SU-DHL-6 (cell line): ENCODE data around the gene DHFR.
"Not testable (repeated sequence)": the region's sequence is repeated elsewhere in the genome, so short reads cannot be mapped to it uniquely, and the experiment has no call there.

Source experiments
- H2AFZ ChIP-seq: fragments of 200-600 bp; sonication (generic); 2 replicates; pipeline ENCODE4 v1.6.1; 2014; ENCODE audit warnings: low read depth, mild to moderate bottlenecking, moderate library complexity, mixed read lengths, antibody characterized with exemption, low read length; ENCODE audit not compliant: severe bottlenecking
- H3F3A ChIP-seq: fragments of 200-600 bp; shearing (Covaris generic); 2 replicates; pipeline ENCODE4 v1.6.0; 2016; ENCODE audit warnings: antibody characterized with exemption, mild to moderate bottlenecking; ENCODE audit not compliant: insufficient read depth
- H3K27ac ChIP-seq: fragments of 200-600 bp; sonication (generic); 2 replicates; pipeline ENCODE4 v1.5.1; 2016; ENCODE audit warnings: low read depth, mild to moderate bottlenecking, low read length, moderate library complexity, mixed read lengths
- H3K27me3 ChIP-seq: fragments of 200-600 bp; sonication (generic), shearing (Covaris generic); 2 replicates; pipeline ENCODE4 v1.6.0; 2014; ENCODE audit warnings: mild to moderate bottlenecking, low read length
- H3K36me3 ChIP-seq: fragments of 200-600 bp; sonication (generic); 2 replicates; pipeline ENCODE4 v1.6.1; 2014; ENCODE audit warnings: mild to moderate bottlenecking, low read length, mixed read lengths
- H3K4me2 ChIP-seq: fragments of 300-600, 200-600 bp; shearing (Covaris generic), sonication (generic); 2 replicates; pipeline ENCODE4 v1.6.0; 2014; ENCODE audit warnings: low read length, low read depth, mild to moderate bottlenecking; ENCODE audit not compliant: poor library complexity, severe bottlenecking
- H3K4me3 ChIP-seq: fragments of 200-600 bp; sonication (generic); 2 replicates; pipeline ENCODE4 v1.5.1; 2014; ENCODE audit warnings: antibody characterized with exemption, low read length, mild to moderate bottlenecking, mixed read lengths; ENCODE audit not compliant: insufficient read depth, poor library complexity, severe bottlenecking
- H3K79me2 ChIP-seq: fragments of 200-600 bp; sonication (generic); 2 replicates; pipeline ENCODE4 v1.6.1; 2014; ENCODE audit warnings: mild to moderate bottlenecking, low read length, moderate library complexity; ENCODE audit not compliant: insufficient read depth
- H3K9ac ChIP-seq: fragments of 200-600 bp; sonication (generic); 2 replicates; pipeline ENCODE4 v1.7.0; 2014; ENCODE audit warnings: mild to moderate bottlenecking, low read length
- H3K9me2 ChIP-seq: fragments of 200-600 bp; sonication (generic); replicated peaks from 2 replicates; pipeline ENCODE4 v1.6.1; 2014; ENCODE audit warnings: low read length; ENCODE audit not compliant: insufficient read depth
- H3K9me3 ChIP-seq: fragments of 200-600 bp; sonication (generic); 2 replicates; pipeline ENCODE4 v1.6.1; 2014; ENCODE audit warnings: low read length, mixed read lengths; ENCODE audit not compliant: insufficient read depth
- H4K20me1 ChIP-seq: fragments of 200-600 bp; sonication (generic); 2 replicates; pipeline ENCODE4 v1.6.1; 2014; ENCODE audit warnings: low read depth, mild to moderate bottlenecking, antibody characterized with exemption, low read length, moderate library complexity, mixed read lengths
- CTCF ChIP-seq: fragments of 200-600 bp; sonication (generic); IDR thresholded peaks from one replicate; pipeline ENCODE4 v1.5.1; 2017; ENCODE audit warnings: antibody characterized with exemption, mild to moderate bottlenecking, low read length, moderate library complexity; ENCODE audit not compliant: insufficient read depth, poor library complexity, severe bottlenecking
- EZH2phosphoT487 ChIP-seq: fragments of 200-600 bp; sonication (generic), shearing (Covaris generic); conservative IDR thresholded peaks from 2 replicates; pipeline ENCODE4 v1.6.1; 2018; ENCODE audit warnings: mild to moderate bottlenecking, antibody characterized with exemption, low read length, moderate library complexity, mixed read lengths

The DHFR gene

DNA sequence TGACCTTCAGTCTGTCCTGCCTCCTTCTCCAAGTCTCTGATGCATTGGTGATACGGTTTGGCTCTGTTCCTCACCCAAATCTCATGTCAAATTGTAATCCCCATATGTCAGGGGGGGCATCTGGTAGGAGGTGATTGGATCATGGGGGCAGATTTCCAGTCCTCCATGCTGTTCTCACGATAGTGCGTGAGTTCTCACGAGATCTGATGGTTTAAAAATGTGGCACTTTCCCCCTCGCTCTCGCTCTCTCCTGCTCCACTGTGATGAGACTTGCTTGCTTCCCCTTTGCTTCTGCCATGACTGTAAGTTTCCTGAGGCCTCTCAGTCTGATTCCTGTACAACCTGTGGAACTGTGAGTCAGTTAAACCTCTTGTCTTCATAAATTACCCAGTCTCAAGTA lies 70.0 kb downstream of the DHFR start:
- Histone ChIP-seq H3K36me3 (no peaks in the 10 kb centered on the region), H3K9me3 (no peaks in the 10 kb centered on the region), H3K9me2 (no peaks in the 10 kb centered on the region), H3K79me2 (no peaks in the 10 kb centered on the region), H3K4me3 (no peak overlapping the region), H3K9ac (no peak overlapping the region), H2AFZ (no peak overlapping the region), H3K27ac (no peak overlapping the region), H3F3A (no peaks in the 10 kb centered on the region), H3K4me2 (no peak overlapping the region), H3K27me3 (no peaks in the 10 kb centered on the region), H4K20me1 (no peaks in the 10 kb centered on the region)
- TF ChIP-seq CTCF = no peak
- TF ChIP-seq EZH2phosphoT487 = no peak

DNA sequence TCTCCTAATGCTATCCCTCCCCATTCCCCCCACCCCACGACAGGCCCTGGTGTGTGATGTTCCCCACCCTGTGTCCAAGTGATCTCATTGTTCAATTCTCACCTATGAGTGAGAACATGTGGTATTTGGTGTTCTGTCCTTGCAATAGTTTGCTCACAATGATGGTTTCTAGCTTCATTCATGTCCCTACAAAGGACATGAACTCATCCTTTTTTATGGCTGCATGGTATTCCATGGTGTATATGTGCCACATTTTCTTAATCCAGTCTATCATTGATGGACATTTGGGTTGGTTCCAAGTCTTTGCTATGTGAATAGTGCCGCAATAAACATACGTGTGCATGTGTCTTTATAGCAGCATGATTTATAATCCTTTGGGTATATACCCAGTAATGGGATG lies 74.5 kb downstream of the DHFR start:
- H3K27ac ChIP-seq, H3K9me2 ChIP-seq, H3K9me3 ChIP-seq, H3F3A ChIP-seq, H3K36me3 ChIP-seq, H3K79me2 ChIP-seq, H4K20me1 ChIP-seq, H3K4me2 ChIP-seq, H2AFZ ChIP-seq, H3K9ac ChIP-seq, H3K4me3 ChIP-seq, H3K27me3 ChIP-seq: not testable (repeated sequence)

GRCh38 chr5:80579050-80579449 lies 75.7 kb downstream of the DHFR start:
- no peak overlapping the region for H2AFZ ChIP-seq
- H3K9me2 ChIP-seq = no peaks in the 10 kb centered on the region
- H3K27me3 ChIP-seq = no peaks in the 10 kb centered on the region
- no peaks in the 10 kb centered on the region for H4K20me1 ChIP-seq
- no peak overlapping the region for H3K9ac ChIP-seq
- no peak overlapping the region for H3K4me3 ChIP-seq
- no peaks in the 10 kb centered on the region for H3K79me2 ChIP-seq
- H3K9me3 ChIP-seq = no peaks in the 10 kb centered on the region
- H3K4me2 ChIP-seq = no peak overlapping the region
- no peak for TF ChIP-seq CTCF
- TF ChIP-seq EZH2phosphoT487 = no peak
- no peak overlapping the region for H3K27ac ChIP-seq
- H3F3A ChIP-seq = no peaks in the 10 kb centered on the region
- H3K36me3 ChIP-seq = no peaks in the 10 kb centered on the region

GRCh38 chr5:80577707-80578106 lies 77.1 kb downstream of the DHFR start:
- no peaks in the 10 kb centered on the region for H3K9me3 ChIP-seq
- no peak overlapping the region for H3K4me3 ChIP-seq
- no peak overlapping the region for H3K4me2 ChIP-seq
- H3K9me2 ChIP-seq = no peaks in the 10 kb centered on the region
- no peak overlapping the region for H2AFZ ChIP-seq
- H3K79me2 ChIP-seq = no peaks in the 10 kb centered on the region
- H3F3A ChIP-seq = no peaks in the 10 kb centered on the region
- H3K36me3 ChIP-seq = no peaks in the 10 kb centered on the region
- no peaks in the 10 kb centered on the region for H4K20me1 ChIP-seq
- H3K9ac ChIP-seq = no peak overlapping the region
- no peak overlapping the region for H3K27ac ChIP-seq
- no peak for TF ChIP-seq EZH2phosphoT487
- TF ChIP-seq CTCF = no peak
- no peaks in the 10 kb centered on the region for H3K27me3 ChIP-seq
